ENCODE data around the gene CASP8. TPM values are rescaled to one million over a fixed set of nuclear protein-coding genes. Genes with fewer than 3 reads are reported as not detected.

CASP8 gene
- total and polyA plus RNA-seq, 2 of the 13 experiments (the other 11 are each of a cell fraction or from before 2014, with no cell fraction given), result 25.0 to 52.8 TPM

- Histone ChIP-seq H3K9me3 (ENCODE audit: low read length) (no peaks in the 10 kb centered on the region), H3K79me2 (ENCODE audit: insufficient read depth, low read length) (peaks cover 7% of the 10 kb centered on the region), H3K9ac (ENCODE audit: insufficient read depth, low read depth, low read length) (no peak overlapping the region), H2AFZ (ENCODE audit: low read length) (no peak overlapping the region), H3K4me2 (ENCODE audit: low read depth, low read length) (no peak overlapping the region), H3K36me3 (replicated peaks in 1 of 2; ENCODE audit: control insufficient read depth in 1 of 2, insufficient read depth in 2 of 2, low read length in 2 of 2) (no peaks in the 10 kb centered on the region), H4K20me1 (ENCODE audit: insufficient read depth, low read length) (no peaks in the 10 kb centered on the region), H3K27ac (ENCODE audit: extremely low read length, insufficient read depth, low read length) (no peak overlapping the region), H3K4me3 (replicated peaks in 1 of 3; ENCODE audit: insufficient read depth in 1 of 3, low read depth in 2 of 3, low read length in 3 of 3) (no peak overlapping the region), H3K4me1 (ENCODE audit: insufficient read depth, low read length) (peaks cover 17% of the 10 kb centered on the region), H3K27me3 (ENCODE audit: control insufficient read depth in 1 of 2, insufficient read depth in 2 of 2, low read length in 2 of 2) (no peaks in the 10 kb centered on the region; a peak in 1 of 5 replicates)
- DNase-seq (ENCODE audit: low spot score) (no peak), ATAC-seq (no peak), FAIRE-seq (no peak)
- 76% methylated on average over 12 of the region's 12 CpGs for WGBS (ENCODE audit: low lambda C conversion rate)
- intact Hi-C loops (cut with micrococcal nuclease; ENCODE audit: unreplicated experiment) (no loop called here), in situ Hi-C loops (cut with HindIII; ENCODE audit: extremely low pct_ligation_motif_present, low pct_unique_long_range_greater_than_20kb) (no loop called here)
- TF ChIP-seq ATF6 (CRISPR knock-in tag; conservative IDR thresholded peaks at IDR 0.05) (no peak), HCFC1 (IDR thresholded peaks at IDR 0.05; ENCODE audit: low read depth, low read length) (no peak), ZNF432 (CRISPR knock-in tag; IDR thresholded peaks at IDR 0.05; ENCODE audit: borderline replicate concordance) (no peak), ZNF567 (CRISPR knock-in tag; IDR thresholded peaks at IDR 0.05; ENCODE audit: borderline replicate concordance) (no peak), RFX3 (CRISPR knock-in tag; IDR thresholded peaks at IDR 0.05) (no peak), SETDB1 (CRISPR knock-in tag; IDR thresholded peaks at IDR 0.05; ENCODE audit: borderline replicate concordance) (no peak), THYN1 (CRISPR knock-in tag; IDR thresholded peaks at IDR 0.05; ENCODE audit: borderline replicate concordance, low read depth) (no peak), SP1 (IDR thresholded peaks at IDR 0.05) (no peak), SP1 (CRISPR knock-in tag; IDR thresholded peaks at IDR 0.05) (no peak), ZBTB34 (CRISPR knock-in tag; IDR thresholded peaks at IDR 0.05) (no peak), ZNF710 (CRISPR knock-in tag; IDR thresholded peaks at IDR 0.05; ENCODE audit: borderline replicate concordance) (no peak), RNF2 (conservative IDR thresholded peaks at IDR 0.05; ENCODE audit: low read depth) (no peak), MYPOP (CRISPR knock-in tag; IDR thresholded peaks at IDR 0.05) (no peak)
- BruUV-seq (replicated peaks), result no TSS peak
- ChIA-PET CTCF (ENCODE audit: low intra/inter-chr PET ratio, low total read pairs) (no interaction called here), POLR2A (no interaction called here)
Observed at GRCh38 chr2:201228912-201229290, 31.4 kb upstream of the CASP8 start.

Data from HepG2 (cell line).